GM12864 (cell line): Measurements from ENCODE around the gene EGFL8.

Source experiments
- DNase-seq: peaks from one replicate; pipeline ENCODE4 v3.0.0-alpha.2; 2011; ENCODE audit warnings: low read depth
- H3K4me3 ChIP-seq: 2 replicates; pipeline ENCODE4 v1.5.1; 2011; ENCODE audit warnings: mild to moderate bottlenecking, low read depth, low read length, control low read depth
- CTCF ChIP-seq: IDR thresholded peaks from 2 replicates; pipeline ENCODE4 v1.5.1; 2011; ENCODE audit warnings: low read depth, mild to moderate bottlenecking, moderate library complexity, low read length, control low read depth, inconsistent platforms; ENCODE audit errors: missing control alignments

EGFL8 gene

GRCh38 chr6:32156891-32157290 is 7.5 kb upstream of the EGFL8 start:
- TF ChIP-seq CTCF: no peak
- no peak for DNase-seq
- H3K4me3 ChIP-seq: no peak overlapping the region

GRCh38 chr6:32158052-32158451 is 6.3 kb upstream of the EGFL8 start:
- TF ChIP-seq CTCF: no peak
- H3K4me3 ChIP-seq: no peak overlapping the region
- DNase-seq: no peak

- no peak for DNase-seq
- H3K4me3 ChIP-seq: no peak overlapping the region
- no peak for TF ChIP-seq CTCF
Observed at GRCh38 chr6:32163559-32164258, 686 bp upstream of the EGFL8 start.

- no peak overlapping the region for H3K4me3 ChIP-seq
- TF ChIP-seq CTCF: no peak
- DNase-seq: no peak
Observed at GRCh38 chr6:32166411-32167061, 2.1 kb downstream of the EGFL8 start.

GRCh38 chr6:32167154-32167760 is 2.9 kb downstream of the EGFL8 start:
- no peak for TF ChIP-seq CTCF
- no peak for DNase-seq
- H3K4me3 ChIP-seq: no peak overlapping the region

GRCh38 chr6:32167761-32168262 is 3.4 kb downstream of the EGFL8 start:
- DNase-seq: no peak
- no peak for TF ChIP-seq CTCF
- H3K4me3 ChIP-seq: no peak overlapping the region
